Activated CD8-positive, alpha-beta memory T cell treated with anti-CD3 and anti-CD28 coated beads, Interleukin-2, amount 50 U/mL, for 24 hours (primary cell): ENCODE measurements around the gene DLK2.
A peak's percentile ranks its signal among the peaks of the same experiment; 100 is the strongest.
"Not testable (repeated sequence)": the region's sequence is repeated elsewhere in the genome, so short reads cannot be mapped to it uniquely, and the experiment has no call there.

Experiments used
- DNase-seq: peaks from one replicate; pipeline ENCODE4 v3.0.0-alpha.2; 2020; ENCODE audit errors: extremely low read depth

The DLK2 gene

DNA sequence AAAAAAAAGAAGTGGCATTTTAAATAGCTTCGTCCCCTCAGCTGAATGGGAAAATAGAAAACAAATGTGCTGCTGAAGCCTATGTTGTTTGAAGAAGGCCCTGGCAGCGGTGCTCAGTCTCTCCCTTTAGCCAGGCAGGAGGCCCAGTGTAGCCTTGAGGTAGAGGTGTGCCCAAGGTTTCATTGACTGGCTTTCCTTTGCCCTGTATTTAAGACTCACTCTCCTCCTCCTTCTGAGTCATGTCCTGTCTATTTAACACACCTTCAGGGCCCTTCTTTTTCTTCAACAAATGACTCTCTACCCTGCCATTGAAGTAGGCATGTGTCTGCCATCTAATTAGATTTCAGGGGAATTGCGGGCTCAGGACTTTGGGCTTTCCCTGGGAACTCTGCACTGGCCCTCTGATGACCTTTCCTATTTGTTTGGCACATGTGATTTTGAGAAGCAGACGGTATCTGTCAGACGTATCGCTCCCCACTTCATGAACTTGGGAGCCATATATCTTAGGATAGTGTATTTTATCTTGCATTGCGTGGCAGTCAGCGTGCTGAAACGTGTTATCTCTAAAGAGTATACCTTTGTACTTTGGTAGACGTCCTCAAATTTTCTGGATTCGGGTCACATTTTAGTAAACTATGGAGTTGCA, 26.4 kb upstream of the DLK2 start:
- no peak for DNase-seq

DNA sequence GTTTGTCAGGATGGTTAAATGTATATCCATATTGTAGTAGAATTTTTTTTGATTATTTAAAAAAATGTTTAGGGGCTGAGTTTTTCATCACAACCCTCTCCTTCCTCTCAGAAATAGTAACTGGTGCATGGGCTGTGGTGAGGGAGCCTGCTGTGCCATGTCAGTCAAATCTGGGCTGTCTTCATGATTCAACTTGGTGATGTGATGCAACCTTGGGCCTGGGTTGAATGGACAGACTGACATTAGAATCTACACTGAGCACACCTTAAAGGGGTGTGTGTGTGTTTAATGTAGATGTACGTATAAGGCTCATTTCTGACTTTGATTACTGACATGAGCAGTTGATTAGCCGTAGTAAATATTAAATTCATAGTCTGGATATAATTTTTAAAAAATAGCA, 25.7 kb upstream of the DLK2 start:
- DNase-seq: no peak

DNA sequence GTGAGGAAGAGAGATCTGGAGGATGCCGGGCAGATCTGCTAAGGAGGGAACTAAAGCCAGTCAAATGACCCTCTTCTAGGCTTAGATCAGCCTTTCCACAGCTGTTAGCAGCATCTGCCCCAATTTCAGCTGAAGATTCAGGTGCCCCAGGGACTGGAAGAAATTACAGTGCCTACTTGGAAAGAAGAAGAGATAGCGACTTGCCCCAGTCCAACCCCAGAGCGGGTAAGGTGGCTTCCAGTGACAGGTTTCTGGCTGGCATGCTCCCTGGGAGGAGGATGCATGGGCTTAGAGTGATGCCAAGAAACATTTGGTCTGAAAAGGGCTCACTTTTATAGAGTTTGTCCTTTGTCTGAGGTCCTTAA, 22.6 kb upstream of the DLK2 start:
- no peak for DNase-seq

DNA sequence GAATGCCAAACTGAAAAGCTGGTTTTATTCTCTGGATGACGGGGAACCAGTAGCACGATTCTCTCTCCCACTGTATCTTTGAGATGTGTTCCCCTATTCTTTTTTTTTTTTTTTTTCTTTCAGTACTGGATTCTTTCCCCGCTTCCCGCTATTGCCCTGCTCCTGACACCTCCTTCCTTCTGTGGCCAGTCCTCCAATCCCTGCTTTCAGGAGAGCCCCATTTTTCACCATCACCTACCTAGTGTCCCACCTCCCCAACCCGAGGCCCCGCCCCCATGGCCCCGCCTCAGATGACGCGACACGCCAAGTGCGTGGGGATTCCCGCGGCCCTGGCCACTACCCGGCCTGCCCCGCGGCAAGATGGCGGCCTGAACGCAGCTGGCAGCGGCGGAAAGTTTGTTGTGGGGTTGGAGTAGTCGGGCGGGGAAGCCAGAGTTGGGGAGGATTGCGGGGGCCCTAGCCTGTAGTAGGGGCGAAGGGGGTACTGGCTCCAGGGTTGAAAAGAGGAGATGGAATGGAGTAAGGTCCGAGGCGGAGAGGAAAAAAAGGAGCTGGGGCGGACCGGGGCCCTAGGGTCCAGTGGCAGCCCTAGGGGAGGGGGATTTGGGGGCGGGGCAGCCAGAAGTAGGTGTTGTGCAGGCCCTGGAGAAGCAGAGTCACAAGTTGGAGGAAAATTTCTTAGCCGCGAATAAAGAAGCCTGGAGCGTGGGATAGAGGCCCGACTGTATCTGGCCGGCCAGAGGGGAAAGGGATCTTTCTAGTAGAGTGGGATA, 22.1 kb upstream of the DLK2 start, which contains the start of gene TJAP1:
Gene TJAP1 (plus strand): TSS at position 336 of the 773 bp plus-strand sequence. CDS start 21,432 bp downstream, outside the sequence.
- peak; percentile 90 for DNase-seq

DNA sequence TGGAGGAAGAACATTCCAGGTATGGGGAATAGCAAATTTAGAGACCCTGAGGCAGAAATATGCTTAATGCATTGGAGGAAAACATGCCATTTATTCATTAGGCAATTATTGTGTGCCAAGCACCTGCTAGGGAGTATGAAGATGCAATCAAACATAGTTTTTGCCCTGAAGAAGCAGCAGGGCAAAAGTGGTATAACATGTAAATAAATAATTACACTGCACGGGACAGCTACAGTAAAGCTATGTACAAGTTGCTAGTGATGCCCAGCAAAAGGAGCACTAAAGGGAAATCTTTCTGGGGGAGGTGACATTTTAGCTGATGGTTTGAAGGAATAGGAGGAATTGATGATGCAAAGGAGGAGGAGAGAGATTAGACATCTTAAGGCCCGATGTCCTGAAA, 21.4 kb upstream of the DLK2 start:
- DNase-seq: no peak

DNA sequence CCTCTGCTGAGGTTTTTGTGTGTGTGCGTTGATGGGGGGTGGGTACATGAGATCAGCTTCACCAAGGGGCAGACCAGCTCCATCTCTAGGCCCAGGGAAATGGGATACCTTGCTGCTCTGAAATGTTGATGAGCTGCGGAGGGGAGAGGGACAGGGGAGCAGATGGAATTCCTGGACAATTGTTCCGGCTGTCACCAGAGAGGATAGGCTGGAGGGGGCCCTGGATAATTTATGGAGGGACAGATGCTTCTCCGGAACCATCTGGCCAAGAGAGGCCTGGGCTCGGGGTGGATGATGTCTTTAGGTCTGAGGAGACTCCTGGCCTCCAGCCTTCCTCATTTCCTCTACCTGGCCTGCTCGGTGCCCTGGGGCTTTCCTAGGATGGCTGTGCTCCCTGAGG, 20.2 kb upstream of the DLK2 start:
- DNase-seq: no peak

DNA sequence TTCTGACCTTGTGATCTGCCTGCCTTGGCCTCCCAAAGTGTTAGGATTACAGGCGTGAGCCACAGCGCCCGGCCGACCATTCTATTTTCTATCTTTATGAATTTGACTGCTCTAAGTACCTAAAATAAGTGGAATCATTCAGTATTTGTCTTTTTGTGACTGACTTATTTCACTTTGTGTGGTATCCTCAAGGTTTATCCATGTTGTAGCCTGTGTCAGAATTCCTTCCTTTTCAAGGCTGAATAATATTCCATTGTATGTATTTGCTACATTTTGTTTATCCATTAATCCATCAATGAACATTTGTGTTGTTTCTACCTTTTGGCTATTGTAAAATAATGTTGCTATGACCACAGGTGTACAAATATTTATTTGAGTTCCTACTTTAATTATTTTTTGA, 17.2 kb upstream of the DLK2 start:
- no peak for DNase-seq

DNA sequence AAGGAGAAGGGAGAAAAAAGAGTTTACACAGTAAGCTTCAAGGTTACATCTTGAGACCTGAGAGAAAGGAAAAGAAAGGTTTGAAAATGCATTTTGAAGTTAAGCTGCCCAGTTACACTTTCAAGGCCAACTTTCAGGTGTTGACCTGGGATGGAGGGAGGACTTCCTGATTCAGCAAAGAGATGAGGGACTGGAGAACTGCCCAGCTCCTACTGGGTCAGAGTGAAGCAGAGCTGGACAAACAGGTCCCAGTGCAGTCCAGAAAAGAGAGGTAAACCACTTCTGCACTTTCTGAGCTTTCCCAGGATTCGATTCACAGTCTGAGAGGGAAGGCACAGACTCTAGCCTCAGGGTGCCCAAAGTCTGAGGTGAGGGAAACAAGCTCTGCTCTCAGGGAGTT, 16.1 kb upstream of the DLK2 start:
- no peak for DNase-seq

DNA sequence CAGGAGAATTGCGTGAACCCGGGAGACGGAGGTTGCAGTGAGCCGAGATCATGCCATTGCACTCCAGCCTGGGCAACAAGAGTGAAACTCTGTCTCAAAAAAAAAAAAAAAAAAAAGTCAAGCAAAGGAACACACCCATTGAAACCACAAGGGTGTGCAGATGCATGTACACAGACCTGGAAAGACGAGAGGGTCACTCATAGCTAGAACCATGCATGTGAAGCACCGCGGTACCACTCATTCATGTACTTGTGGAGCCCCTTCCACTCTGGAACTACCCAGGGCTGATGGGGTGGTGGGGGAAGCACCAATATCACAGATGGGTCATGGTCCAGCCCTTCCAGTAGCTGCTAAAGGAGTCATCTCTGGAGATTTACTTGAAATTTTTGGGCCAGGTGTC, 14.6 kb upstream of the DLK2 start:
- no peak for DNase-seq

DNA sequence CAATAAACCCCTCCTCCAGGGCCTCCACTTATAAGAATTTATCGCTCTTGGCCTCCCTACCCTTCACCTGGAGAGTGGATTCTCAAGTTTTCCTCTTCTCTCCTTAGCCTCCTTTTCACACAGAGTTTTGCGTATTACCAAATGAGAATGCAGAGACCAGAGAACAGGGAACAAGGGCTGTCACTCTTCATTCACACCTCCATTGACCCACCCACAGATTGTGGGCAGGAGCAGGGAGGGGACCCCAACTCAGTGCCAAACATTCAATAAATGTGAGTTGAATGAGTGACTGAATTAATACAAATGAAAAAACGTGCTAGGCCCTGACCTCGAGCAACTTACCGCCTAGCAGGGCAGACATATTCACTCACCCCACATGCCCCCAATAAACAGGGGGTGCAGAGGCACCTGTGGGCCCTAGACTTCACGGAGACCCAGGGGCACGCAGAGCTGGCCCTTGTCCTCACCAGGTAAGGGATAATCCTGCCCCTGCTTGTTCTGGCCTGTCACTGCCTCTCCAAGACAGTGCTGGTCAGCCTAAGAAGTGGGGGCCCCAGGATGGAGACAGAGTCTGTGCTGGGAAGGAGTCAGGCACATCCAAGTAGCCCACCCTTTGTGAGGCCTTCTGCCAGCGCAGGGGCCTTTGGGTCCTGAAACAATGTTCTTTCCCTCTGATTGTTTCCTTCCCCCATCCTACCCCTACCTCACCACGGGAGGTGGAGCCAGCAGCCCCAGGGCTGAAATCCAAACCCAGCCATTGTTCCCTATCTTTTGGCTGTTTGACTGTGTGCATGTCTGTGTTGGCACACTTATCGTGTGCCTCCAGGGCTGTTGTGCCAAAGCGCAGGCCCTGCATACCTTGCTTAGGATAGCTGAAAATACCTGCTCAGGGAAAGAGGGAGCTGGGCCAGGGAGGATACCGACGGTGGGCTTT, 13.7 kb upstream of the DLK2 start:
- no peak for DNase-seq

DNA sequence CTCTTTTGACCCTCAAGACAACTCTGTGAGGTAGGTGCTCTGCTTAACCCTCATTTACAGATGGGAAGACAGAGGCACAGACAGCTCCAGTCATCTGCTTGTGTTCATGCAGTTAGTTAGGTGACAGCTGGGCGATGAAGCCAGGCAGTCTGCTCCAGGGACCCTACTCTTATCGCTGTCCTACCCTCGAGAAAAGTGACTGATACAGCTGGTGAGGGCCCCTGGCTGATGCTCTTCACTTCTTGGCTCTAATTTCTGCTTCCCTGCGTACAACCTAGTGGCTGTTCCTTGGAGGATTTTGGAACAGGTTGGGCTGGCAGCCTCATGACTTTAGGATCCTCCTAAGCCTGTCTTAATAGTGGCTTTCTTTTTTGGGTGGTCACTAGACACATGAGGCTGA, 12.9 kb upstream of the DLK2 start:
- no peak for DNase-seq

DNA sequence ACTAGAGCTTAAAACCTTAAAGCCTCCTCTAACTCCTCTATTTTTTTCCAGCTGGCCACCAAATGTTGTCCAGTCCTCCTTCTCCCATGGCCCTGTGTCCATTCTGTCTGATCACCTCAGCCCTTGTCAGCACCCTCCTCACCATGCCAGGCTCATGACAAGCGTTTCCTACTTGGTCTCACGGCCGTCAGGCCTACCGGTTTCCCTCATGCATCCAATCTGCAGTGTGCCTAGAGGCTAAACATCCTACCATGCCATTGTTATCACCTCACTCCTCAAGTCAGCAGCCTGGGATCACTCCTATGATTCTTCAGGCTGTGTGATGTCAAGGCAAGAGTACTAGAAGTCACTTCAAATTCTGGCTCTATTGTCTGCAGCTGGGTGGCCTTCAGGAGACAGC, 12.4 kb upstream of the DLK2 start:
- no peak for DNase-seq

DNA sequence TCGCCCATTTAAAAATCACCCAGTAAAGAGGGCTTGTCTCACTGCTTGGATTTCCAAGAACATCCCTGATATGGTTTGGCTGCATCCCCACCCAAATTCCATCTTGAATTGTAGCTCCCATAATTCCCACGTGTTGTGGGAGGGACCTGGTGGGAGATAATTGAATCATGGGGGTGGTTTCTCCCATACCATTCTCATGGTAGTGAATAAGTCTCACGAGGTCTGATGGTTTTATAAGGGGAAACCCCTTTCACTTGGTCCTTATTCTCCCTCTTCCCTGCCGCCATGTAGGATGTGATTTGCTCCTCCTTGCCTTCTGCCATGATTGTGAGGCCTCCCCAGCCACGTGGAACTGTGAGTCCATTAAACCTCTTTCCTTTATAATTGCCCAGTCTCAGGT, 11.9 kb upstream of the DLK2 start:
- DNase-seq: not testable (repeated sequence)

DNA sequence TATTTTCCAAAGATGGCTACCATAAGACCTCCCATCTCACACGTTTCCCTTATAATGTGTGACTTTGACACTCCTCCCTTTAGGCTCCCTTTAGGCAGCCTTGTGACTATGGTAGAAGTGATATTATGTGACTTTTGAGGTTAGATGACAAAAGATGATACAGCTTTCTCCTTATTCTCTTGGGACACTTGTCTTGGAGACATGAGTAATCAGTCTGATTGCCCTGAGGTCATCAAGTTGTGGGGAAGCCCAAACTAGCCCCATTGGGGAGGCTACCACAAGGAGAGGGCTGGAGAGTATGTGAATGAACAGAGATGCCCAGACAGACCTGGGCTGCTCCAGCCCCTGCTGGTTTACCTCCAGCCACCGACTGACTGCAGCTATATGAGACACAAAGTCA, 10.6 kb upstream of the DLK2 start:
- DNase-seq: no peak

DNA sequence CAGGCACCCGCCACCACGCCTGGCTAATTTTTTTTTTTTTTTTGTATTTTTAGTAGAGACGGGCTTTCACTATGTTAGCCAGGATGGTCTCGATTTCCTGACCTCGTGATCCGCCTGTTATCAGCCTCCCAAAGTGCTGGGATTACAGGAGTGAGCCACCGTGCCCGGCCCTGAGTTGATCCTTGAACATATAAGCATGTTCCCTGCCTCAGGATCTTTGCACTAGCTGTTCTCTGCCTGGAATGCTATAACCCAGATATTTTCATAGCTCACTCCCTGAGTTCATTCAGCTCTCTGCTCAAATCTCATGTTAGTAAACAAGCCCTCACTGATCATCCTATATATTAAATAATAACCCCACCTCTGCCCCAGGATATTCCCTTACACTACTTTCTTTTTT, 9.0 kb upstream of the DLK2 start:
- DNase-seq: no peak

DNA sequence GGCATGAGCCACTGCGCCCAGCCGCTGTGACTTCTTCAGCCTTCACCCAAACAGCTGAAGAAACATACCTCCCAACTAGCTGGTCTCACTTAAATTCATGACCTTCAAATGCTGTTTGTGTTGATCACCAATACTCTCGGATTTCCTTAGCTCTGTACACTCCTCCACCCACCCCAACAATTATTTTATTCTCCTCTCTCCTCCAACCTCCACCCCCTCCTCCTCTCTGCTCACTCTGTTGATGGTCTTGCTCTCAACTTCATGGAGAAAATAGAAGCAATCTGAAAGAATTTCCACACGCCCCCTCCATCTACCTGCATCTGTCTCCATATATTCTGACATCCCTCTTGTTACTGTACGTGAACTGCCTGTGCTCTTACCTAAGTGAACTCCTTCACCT, 6.6 kb upstream of the DLK2 start:
- no peak for DNase-seq

DNA sequence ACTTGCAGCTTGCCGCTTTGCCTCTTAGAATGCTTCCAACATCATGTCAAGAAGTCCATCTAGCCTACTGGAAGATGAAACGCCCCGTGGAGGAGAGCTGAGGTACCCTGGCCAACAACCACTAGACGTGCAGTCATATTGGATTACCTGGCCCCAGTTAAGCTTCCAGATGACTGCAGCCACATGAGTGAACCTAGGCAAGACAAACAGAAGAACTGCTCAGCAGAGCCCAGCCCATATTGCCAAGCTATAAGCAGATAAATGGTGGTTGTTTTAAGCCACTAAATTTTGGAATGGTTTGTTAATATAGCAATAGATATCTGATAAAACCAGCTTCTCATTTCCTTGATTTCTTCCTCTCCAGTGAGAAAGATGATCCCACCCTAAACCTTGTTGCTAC, 4.7 kb upstream of the DLK2 start:
- DNase-seq: no peak

DNA sequence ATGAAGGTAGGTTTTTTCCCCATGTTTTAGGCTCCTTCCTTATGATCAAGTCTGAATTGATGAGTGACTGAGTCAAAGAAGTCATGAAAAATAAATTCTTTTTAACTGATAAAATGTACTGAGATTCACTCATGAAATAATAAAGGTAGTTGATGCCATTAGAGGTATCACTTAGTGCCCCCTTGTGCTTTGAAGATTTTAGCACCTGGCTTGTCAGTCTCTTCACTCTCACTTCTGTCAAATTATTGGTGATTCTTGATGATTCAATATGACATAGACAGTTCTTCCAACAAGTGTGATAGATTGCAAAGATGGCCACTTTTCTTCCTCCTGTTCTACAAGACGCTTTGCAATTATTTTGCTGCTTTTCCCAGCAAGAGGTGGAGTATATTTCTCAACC, 4.2 kb upstream of the DLK2 start:
- DNase-seq: no peak

DNA sequence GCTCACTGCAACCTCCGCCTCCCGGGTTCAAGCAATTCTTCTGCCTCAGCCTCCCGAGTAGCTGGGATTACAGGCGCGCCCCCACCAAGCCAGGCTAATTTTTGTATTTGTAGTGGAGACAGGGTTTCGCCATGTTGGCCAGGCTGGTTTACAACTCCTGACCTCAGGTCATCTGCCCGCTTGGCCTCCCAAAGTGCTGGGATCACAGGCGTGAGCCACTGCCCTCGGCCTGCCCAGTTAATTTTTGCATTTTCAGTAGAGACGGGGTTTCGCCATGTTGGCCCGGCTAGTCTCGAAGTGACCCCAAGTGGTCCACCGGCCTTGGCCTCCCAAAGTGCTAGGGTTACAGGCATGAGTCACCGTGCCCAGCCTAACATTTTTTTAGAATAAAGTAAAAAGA, 2.8 kb upstream of the DLK2 start:
- DNase-seq: not testable (repeated sequence)

DNA sequence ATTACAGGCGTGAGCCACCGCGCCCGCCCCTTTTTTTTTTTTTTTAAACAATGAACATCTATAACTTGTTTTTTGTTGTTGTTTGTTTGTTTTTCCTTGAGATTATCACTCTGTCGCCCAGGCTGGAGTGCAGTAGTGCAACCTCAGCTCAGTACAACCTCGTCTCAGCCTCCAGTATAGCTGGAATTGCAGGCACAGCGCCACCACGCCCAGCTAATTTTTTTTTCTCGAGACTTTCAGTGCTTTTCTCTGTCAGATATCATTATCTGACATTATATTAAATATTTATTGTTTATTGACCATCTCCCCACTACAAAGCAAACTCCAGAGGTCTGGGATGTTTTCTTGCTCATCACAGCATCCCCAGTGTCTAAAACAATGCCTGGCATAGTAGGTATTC, 2.3 kb upstream of the DLK2 start:
- no peak for DNase-seq

DNA sequence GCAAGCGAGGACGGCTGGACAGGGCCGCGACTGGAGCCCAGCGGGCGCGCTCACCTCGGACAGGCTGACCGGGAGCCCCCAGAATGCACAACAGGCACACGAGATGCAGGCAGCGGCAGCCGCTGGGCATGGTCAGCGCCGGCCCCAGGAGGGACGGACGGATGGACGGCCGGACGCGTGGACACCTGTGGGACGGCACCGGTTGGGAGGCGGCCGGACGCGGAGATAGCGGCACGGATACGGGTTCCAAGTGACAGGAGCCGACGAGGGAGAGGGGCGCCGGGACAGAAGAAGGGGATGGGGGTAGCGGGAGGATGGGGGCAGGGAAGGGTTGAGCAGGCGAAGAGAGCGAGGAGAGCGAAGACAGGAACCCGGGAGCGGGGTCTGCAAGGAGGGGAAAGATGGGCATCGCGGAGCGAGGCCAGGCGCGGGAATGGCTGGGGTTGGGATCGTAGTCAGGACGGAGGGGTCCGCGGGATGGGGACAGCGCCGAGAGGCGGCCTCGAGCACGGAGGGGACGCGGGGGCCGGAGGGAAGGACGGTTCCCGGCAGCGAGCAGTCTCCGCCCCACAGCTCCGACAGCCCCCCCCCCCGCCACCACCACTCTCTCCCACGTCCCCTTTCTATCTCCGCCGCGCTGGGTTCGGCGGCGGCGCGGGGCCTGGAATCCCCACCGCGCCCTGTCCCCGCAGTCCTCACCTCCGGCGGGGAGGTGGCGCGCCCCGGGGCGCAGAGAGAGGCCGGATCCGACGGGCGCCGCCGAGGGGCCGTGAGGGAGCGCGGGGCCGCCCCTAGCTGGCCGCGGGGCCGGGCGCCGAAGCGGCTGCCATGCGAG, 435 bp downstream of the DLK2 start:
- DNase-seq: no peak

DNA sequence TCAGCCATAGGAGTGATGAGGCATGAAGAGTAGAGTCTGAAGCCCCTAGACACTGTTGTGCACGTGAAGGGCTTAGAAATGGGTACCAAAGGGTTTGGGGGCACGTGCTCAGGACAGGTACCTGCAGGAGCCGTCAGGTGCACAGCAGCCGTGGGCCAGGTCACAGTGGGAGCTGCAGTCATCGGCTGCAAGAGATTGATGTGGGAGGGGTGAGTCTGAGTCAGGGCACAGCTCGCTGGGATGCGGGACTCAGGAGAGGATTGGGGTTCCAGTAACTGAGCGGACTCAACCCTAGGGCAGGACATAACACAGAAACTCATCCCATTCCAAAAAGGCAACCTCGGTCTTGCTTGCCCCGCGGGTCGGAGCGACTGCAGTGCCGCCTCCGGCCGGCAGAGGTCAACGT, 1.1 kb downstream of the DLK2 start:
- peak; percentile 17 for DNase-seq
